Forelimb muscle (tissue), 1 donor: ENCODE measurements around the gene ANKUB1. TPM values are rescaled to one million over a fixed set of nuclear protein-coding genes. Genes with fewer than 3 reads are reported as not detected.

ENCODE experiments used
- DNase-seq: peaks from one replicate; pipeline ENCODE4 v3.0.0-alpha.2; 2013; ENCODE audit warnings: low read depth
- polyA plus RNA-seq: library from polyadenylated mRNA; unstranded; fragments of 120-200 nt; gene quantifications from one replicate; pipeline ENCODE4 v1.2.1, GENCODE V29; 2013; ENCODE audit not compliant: insufficient read length

Gene ANKUB1
- polyA plus RNA-seq, 1 donor: not detected

DNA sequence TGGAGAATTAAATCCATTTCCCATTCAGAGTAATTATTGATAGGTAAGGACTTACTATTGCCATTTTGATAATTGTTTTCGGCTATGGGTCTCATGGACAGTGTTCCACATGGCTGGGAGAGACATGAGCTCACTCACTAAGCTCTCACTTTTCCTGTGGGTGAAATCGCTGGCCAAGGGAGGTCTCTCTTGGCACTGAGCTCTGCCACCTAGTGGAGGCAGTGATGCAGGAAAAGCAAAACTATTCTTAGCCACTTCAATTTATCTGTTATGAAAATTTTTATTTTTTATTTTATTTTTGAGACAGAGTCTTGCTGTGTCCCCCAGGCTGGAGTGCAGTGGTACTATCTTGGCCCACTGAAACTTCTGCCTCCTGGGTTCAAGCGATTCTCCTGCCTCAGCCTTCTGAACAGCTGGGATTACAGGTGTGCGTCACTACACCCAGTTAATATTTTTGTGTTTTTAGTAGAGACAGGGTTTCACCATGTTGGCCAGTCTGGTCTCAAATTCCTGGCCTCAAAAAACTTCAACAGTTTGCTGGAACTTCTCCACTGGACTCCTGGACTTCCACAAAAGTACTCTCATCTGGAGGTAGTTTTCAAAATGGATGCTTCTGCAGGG, 16.0 kb upstream of the ANKUB1 start:
- DNase-seq: no peak

DNA sequence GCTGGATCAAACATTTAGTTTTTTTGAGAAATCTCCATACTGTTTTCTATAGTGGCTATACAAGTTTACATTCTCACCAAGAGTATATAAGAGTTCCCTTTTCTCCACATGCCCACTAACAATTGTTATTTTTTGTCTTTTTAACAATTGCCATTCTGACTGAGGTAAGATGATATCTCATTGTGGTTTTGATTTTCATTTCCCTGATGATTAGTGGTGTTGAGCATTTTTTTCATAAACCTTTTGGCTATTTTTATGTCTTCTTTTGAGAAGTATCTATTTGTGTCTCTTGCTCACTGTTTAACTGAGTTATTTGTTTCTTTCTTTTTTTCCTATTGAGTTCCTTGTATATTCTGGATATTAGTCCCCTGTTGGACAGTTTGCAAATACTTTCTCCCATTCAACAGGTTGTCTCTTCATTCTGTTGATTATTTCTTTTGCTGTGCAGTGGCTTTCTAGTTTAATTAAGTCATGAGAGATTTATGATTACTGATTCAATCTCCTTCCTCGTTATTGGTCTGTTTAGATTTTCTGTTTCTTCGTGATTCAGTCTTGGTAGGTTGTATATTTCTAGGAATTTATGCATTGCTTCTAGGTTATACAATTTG, 13.9 kb upstream of the ANKUB1 start:
- DNase-seq: no peak

GRCh38 chr3:149801639-149802038, 9.3 kb upstream of the ANKUB1 start:
- no peak for DNase-seq

DNA sequence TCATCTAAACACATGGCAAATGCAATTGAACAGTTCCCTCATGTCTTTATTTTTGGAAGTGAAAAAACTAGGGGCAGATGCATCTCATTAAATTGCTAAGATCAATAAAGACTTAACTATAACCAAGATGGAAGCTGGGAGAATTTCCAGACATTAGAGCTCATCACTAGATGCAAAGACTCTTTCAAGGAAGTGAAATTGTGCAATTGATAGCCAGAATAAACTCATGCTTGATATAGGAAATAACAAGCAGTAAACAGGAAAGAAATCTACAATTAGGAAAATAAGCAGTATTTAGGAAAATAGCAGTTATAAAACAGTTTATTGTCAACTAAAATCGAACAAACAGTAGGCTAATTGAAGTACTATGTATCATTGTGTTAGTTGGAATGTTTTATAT, 8.8 kb upstream of the ANKUB1 start:
- no peak for DNase-seq

- no peak for DNase-seq
Measured at GRCh38 chr3:149800693-149801092, 8.3 kb upstream of the ANKUB1 start.

DNA sequence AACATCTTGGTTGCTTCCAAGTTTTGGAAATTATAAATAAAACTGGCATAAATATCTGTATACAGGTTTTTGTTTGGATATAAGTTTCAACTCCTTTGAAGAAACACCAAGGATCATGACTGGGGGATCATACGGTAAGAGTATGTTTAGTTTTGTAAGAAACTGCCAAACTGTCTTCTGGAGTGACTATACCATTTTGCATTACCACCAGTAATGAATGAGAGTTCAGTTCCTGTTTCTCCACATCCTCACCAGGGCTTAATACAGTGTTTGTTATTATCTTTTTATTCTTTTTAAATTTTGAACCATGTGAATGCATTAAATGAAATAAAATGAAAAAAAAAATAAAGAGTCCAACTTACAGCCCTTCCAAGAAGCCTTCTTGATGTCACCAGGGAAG, 3.7 kb upstream of the ANKUB1 start:
- DNase-seq: no peak

GRCh38 chr3:149790698-149791097, 1.7 kb downstream of the ANKUB1 start:
- DNase-seq: no peak

DNA sequence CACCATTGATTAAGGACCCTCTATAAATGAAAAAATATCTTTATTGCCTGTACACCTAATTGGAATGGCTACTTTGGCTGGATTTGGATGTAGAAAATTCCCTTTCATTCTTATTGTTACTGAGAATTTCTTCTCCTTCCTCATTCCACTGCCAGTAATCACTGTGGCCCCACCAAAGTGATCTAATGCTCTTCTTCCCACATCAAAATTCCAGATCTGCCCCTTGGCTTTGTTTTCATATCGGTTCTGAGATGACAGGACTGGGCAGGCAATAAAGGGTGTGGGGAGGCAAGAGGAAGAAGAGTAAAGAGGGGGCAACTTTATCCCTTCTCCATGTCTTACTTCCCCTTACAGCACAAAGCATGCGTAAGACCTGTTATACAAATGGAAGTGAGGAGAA, 2.1 kb downstream of the ANKUB1 start:
- no peak for DNase-seq

GRCh38 chr3:149784064-149784704, 8.2 kb downstream of the ANKUB1 start:
- no peak for DNase-seq

DNA sequence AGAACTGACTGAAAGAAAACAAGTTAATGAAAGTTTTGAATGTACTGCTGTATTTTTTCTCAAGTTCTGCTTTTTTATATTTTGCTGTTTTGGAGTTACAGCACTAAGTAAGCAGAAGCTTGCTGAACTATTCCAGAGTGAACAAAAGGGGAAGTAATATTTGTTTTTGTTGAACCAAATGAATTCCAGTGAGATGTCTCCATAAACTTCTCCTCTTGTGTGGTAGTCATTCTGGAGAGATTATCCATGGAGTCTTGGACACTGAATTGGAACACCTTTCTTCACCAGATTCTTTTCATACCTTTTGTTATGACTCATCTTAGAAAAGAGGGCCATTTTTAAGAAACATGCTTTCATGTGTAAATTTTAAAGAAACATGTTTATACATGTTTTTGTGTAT, 8.8 kb downstream of the ANKUB1 start:
- no peak for DNase-seq

DNA sequence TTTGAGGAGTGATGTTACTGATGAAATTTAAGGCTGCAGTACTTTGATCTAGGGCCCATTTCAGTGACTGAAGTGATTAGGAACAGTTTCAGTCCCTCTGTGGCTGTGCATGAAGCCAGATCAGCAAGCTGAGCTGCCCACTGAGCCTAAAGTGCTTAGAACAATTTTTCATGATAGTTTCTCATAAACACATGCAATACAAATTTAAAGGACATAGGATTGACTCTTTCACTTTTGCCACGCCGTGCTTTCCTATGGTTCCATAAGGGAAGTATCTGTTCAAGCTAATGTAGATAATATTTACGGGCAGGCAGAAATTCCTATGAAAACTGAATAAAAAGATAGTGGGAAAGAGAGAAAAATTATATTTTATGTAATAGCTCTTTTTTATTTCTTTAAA, 10.6 kb downstream of the ANKUB1 start:
- DNase-seq: no peak

- no peak for DNase-seq
Measured at GRCh38 chr3:149781211-149781610, 11.1 kb downstream of the ANKUB1 start.

DNA sequence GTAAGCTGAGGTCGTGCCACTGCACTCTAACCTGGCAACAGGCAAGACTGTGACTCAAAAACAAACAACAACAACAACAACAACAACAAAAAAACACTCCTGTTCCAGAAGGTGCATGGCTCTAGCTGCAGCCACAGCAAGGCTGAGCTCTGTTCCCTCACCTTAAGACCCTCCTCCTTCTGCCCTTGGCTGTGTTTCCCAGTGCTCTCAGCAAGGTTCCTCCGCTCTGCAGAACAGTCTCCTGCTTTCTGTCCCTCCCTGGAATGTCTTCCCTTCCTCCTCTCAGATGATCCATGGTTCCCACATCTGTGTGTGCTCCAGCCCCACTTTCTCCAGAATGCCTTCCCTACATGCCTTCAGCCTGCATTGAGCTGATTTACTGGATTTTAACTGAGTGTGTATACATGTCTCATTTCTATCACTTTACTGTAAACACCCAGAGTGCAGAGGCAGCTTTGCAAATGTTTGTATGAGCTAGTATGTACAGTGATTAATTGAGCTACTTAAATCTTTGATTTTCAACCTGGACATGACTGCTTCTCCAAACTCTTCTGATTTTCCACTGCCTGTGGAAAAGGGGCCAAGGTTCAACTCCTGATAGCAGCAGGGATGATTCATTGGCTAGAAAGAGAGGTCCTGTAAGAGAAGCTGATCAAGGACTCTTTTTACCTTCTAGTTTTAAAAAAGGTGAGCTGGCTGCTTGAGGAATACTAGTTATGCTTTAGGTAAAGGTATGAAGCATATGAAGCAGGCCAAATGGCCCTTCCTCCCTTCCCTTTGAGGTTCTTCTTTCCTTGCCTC, 14.7 kb downstream of the ANKUB1 start:
- DNase-seq: no peak

DNA sequence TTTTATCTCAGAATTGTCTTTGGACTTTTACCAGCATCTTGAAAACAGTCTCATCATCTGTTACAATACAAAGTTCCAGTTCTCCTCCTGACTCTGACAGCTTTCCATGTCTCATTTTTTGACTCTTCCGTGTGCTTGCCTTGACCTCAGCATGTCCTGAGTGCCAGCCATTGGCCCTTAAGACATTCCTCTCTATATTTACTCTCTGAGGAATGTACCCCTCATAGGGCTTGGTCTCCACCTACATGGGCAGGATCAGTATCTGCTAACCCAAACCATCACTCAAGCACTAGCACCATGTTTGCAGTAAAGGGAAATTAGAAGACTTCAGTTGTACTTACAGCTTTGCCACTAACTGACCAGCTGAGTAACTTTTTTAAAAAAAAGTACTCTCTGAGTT, 16.2 kb downstream of the ANKUB1 start:
- DNase-seq: no peak

GRCh38 chr3:149772861-149773260, 19.5 kb downstream of the ANKUB1 start:
- DNase-seq: no peak

GRCh38 chr3:149771652-149772271, 20.6 kb downstream of the ANKUB1 start:
- no peak for DNase-seq

- DNase-seq: no peak
Measured at GRCh38 chr3:149770246-149770645, 22.1 kb downstream of the ANKUB1 start.

GRCh38 chr3:149768704-149769103, 23.6 kb downstream of the ANKUB1 start:
- no peak for DNase-seq

DNA sequence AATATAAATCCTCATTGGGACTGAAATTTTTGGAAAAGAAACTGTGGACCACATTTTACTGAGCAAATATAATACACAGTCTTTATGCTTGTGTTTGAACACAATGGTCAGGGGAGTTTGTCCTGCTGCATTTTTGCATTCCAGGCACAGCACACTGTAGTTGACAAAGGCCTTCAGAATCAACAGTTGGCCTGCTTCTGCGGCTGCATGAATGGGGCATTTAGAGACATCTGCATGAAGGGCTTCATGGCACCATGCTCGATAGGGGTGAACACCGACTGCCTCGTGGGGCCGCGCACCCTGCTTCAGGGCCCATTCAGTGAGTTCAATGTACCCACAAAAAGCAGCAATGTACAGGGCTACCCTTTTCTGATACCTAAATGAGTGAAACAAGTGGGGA, 24.6 kb downstream of the ANKUB1 start:
- no peak for DNase-seq

- DNase-seq: no peak
Measured at GRCh38 chr3:149765762-149766334, 26.5 kb downstream of the ANKUB1 start.

GRCh38 chr3:149764302-149764701, 28.1 kb downstream of the ANKUB1 start:
- no peak for DNase-seq
